Left lung (tissue), 10 donors: Measurements from ENCODE around the gene TBC1D19. TPM values are rescaled to one million over a fixed set of nuclear protein-coding genes. Genes with fewer than 3 reads are reported as not detected.
A peak's percentile ranks its signal among the peaks of the same experiment; 100 is the strongest.

Experiments used
- ATAC-seq: fragments of 200-7000 bp; cut with Tn5 transposase; one replicate; pipeline ENCODE4 v1.9.1; 2020; ENCODE audit warnings: moderate library complexity
- DNase-seq, 4 donors: peaks; one replicate each; pipeline ENCODE4 v3.0.0-alpha.2; 2013 to 2020
- H3K27ac ChIP-seq, 2 donors: fragments of 200-600 bp; sonication (generic) in 1 of 2; one replicate each; pipeline versions ENCODE4 v1.5.0 to v1.8.0; 2020 to 2021
- H3K27me3 ChIP-seq, 2 donors: fragments of 200-600 bp; sonication (generic) in 1 of 2; one replicate each; pipeline versions ENCODE4 v1.5.0 to v1.8.0; 2020 to 2021
- H3K36me3 ChIP-seq, 2 donors: fragments of 200-600 bp; sonication (generic) in 1 of 2; one replicate each; pipeline versions ENCODE4 v1.5.0 to v1.8.0; 2020 to 2021
- H3K4me1 ChIP-seq, 2 donors: fragments of 200-600 bp; one replicate each; pipeline ENCODE4 v1.8.0; 2021
- H3K4me3 ChIP-seq, 2 donors: fragments of 200-600 bp; sonication (generic) in 1 of 2; one replicate each; pipeline versions ENCODE4 v1.5.0 to v1.8.0; 2020 to 2021; ENCODE audit warnings: mild to moderate bottlenecking in 1 of 2
- H3K9me3 ChIP-seq, 2 donors: fragments of 200-600 bp; sonication (generic) in 1 of 2; one replicate each; pipeline versions ENCODE4 v1.5.0 to v1.8.0; 2020 to 2021
- CTCF ChIP-seq, 2 donors: fragments of 200-600 bp; sonication (generic) in 1 of 2; IDR thresholded peaks; one replicate each; pipeline versions ENCODE4 v1.5.0 to v1.8.0; 2021; ENCODE audit warnings: antibody characterized with exemption in 2 of 2
- intact Hi-C, 2 donors: fragments of 100-400 bp; cut with DNase I; formaldehyde crosslinking; loops; one replicate each; pipeline versions ENCODE4 v1.11.2 to v1.14.2; 2022
- polyA plus RNA-seq, 6 donors: library from polyadenylated mRNA; unstranded; fragments of 120-200 nt; gene quantifications; one replicate each; pipeline ENCODE4 v1.2.1, GENCODE V29; 2013; ENCODE audit not compliant: insufficient read length in 6 of 6
- total RNA-seq, 2 donors: library from RNA; stranded (reverse); fragmentation: NEBNext Ultra II Directional; extraction: Animal tissue kit (Norgen Biotek cat#: 25700); gene quantifications; one replicate each; pipeline ENCODE4 v1.2.1, GENCODE V29; 2021
- donor health status: DM: no; HTN: yes; CAD: no.
- donor health status: DM: no; HTN: no; CAD: no.

Gene TBC1D19
- total and polyA plus RNA-seq, 8 donors = 9.5 to 25.8 (median 17.8) TPM

GRCh38 chr4:26796081-26796480 lies 212.2 kb downstream of the TBC1D19 start:
- DNase-seq (no peak), ATAC-seq (no peak)
- intact Hi-C loops = no loop called here
- Histone ChIP-seq H3K9me3 (peaks cover 0 to 1% of the 10 kb centered on the region in 2 donors), H3K36me3 (no peaks in the 10 kb centered on the region), H3K4me1 (no peaks in the 10 kb centered on the region), H3K4me3 (no peak overlapping the region), H3K27me3 (no peaks in the 10 kb centered on the region), H3K27ac (no peak overlapping the region)
- TF ChIP-seq CTCF (IDR thresholded peaks at IDR 0.05) = no peak

GRCh38 chr4:26802790-26803189 lies 218.9 kb downstream of the TBC1D19 start:
- Histone ChIP-seq H3K36me3 (no peaks in the 10 kb centered on the region), H3K4me3 (no peak overlapping the region), H3K4me1 (no peaks in the 10 kb centered on the region), H3K27ac (no peak overlapping the region), H3K9me3 (peaks cover 0 to 1% of the 10 kb centered on the region in 2 donors), H3K27me3 (no peaks in the 10 kb centered on the region)
- ATAC-seq (no peak), DNase-seq (no peak)
- intact Hi-C loops = no loop called here
- no peak for TF ChIP-seq CTCF (IDR thresholded peaks at IDR 0.05)

GRCh38 chr4:26803211-26803861 lies 219.5 kb downstream of the TBC1D19 start:
- no peak for ATAC-seq
- no peaks in the 10 kb centered on the region for H3K36me3 ChIP-seq
- no peak overlapping the region for H3K27ac ChIP-seq
- no peak for TF ChIP-seq CTCF (IDR thresholded peaks at IDR 0.05)
- intact Hi-C loops = no loop called here
- no peaks in the 10 kb centered on the region for H3K27me3 ChIP-seq
- H3K4me3 ChIP-seq = no peak overlapping the region
- peaks cover 0 to 1% of the 10 kb centered on the region in 2 donors for H3K9me3 ChIP-seq
- no peaks in the 10 kb centered on the region for H3K4me1 ChIP-seq
- no peak for DNase-seq

GRCh38 chr4:26804451-26804850 lies 220.6 kb downstream of the TBC1D19 start:
- H3K27me3 ChIP-seq = no peaks in the 10 kb centered on the region
- no peak overlapping the region for H3K27ac ChIP-seq
- no peaks in the 10 kb centered on the region for H3K36me3 ChIP-seq
- no peaks in the 10 kb centered on the region for H3K4me1 ChIP-seq
- no peak for TF ChIP-seq CTCF (IDR thresholded peaks at IDR 0.05)
- DNase-seq = no peak
- H3K9me3 ChIP-seq = peaks cover 0 to 1% of the 10 kb centered on the region in 2 donors
- ATAC-seq = no peak
- H3K4me3 ChIP-seq = no peak overlapping the region
- intact Hi-C loops = no loop called here

GRCh38 chr4:26804925-26805324 lies 221.0 kb downstream of the TBC1D19 start:
- ATAC-seq = no peak
- H3K27ac ChIP-seq = peak overlapping the region in 1 of 2 donors; percentile 13
- peaks cover 0 to under 1% of the 10 kb centered on the region in 2 donors for H3K9me3 ChIP-seq
- no peak for TF ChIP-seq CTCF (IDR thresholded peaks at IDR 0.05)
- no peaks in the 10 kb centered on the region for H3K36me3 ChIP-seq
- H3K4me1 ChIP-seq = no peaks in the 10 kb centered on the region
- intact Hi-C loops = no loop called here
- H3K4me3 ChIP-seq = no peak overlapping the region
- H3K27me3 ChIP-seq = no peaks in the 10 kb centered on the region
- DNase-seq = no peak

Other genes with a start within 250 kb of the TBC1D19 start
- not detected for gene CCKAR, start 93.6 kb upstream of the TBC1D19 start, total RNA-seq
- 1 to 10 TPM in 1 of 6 donors, under 1 TPM in 4, not detected in 1; 0.10 to 3.0 (median 0.35) TPM for gene CCKAR, start 93.6 kb upstream of the TBC1D19 start, polyA plus RNA-seq